GM19395 (cell line): ENCODE data around the gene CLTRN.

Experiments used
- ATAC-seq: cut with Tn5 transposase; IDR thresholded peaks from one replicate; pipeline ENCODE4 v1.9.1; 2021; ENCODE audit warnings: mild to moderate bottlenecking, moderate library complexity; ENCODE audit not compliant: unreplicated experiment

The CLTRN gene

GRCh38 chrX:15653961-15654360 lies 10.6 kb downstream of the CLTRN start:
- no peak for ATAC-seq

GRCh38 chrX:15647510-15647909 lies 17.1 kb downstream of the CLTRN start:
- ATAC-seq, result peak; percentile 69

- no peak for ATAC-seq
Observed at GRCh38 chrX:15646543-15646942, 18.1 kb downstream of the CLTRN start.

GRCh38 chrX:15646031-15646430 lies 18.6 kb downstream of the CLTRN start:
- ATAC-seq, result no peak

- no peak for ATAC-seq
Observed at GRCh38 chrX:15645266-15645665, 19.3 kb downstream of the CLTRN start.

GRCh38 chrX:15644560-15644872 lies 20.1 kb downstream of the CLTRN start:
- ATAC-seq, result no peak

GRCh38 chrX:15643786-15644559 lies 20.6 kb downstream of the CLTRN start:
- no peak for ATAC-seq

- no peak for ATAC-seq
Observed at GRCh38 chrX:15631637-15632036, 33.0 kb downstream of the CLTRN start.

- no peak for ATAC-seq
Observed at GRCh38 chrX:15623054-15623453, 41.6 kb downstream of the CLTRN start.

GRCh38 chrX:15619053-15619755 lies 45.4 kb downstream of the CLTRN start:
- no peak for ATAC-seq

- no peak for ATAC-seq
Observed at GRCh38 chrX:15617111-15617510, 47.5 kb downstream of the CLTRN start.

- no peak for ATAC-seq
Observed at GRCh38 chrX:15616531-15616930, 48.1 kb downstream of the CLTRN start.

- no peak for ATAC-seq
Observed at GRCh38 chrX:15607067-15607466, 57.5 kb downstream of the CLTRN start.

GRCh38 chrX:15606136-15606535 lies 58.5 kb downstream of the CLTRN start:
- no peak for ATAC-seq

GRCh38 chrX:15605226-15605625 lies 59.4 kb downstream of the CLTRN start:
- ATAC-seq, result no peak

- ATAC-seq, result no peak
Observed at GRCh38 chrX:15602761-15603160, 61.8 kb downstream of the CLTRN start.

- ATAC-seq, result no peak
Observed at GRCh38 chrX:15601932-15602331, 62.7 kb downstream of the CLTRN start.

- ATAC-seq, result no peak
Observed at GRCh38 chrX:15600745-15601144, 63.9 kb downstream of the CLTRN start, which contains the start of gene ACE2. ACE2 (minus strand) TSS chrX:15600960; CDS start chrX:15600911, 49 bp downstream.

GRCh38 chrX:15600049-15600448 lies 64.6 kb downstream of the CLTRN start:
- no peak for ATAC-seq

- ATAC-seq, result no peak
Observed at GRCh38 chrX:15599461-15599860, 65.1 kb downstream of the CLTRN start.

GRCh38 chrX:15598026-15598425 lies 66.6 kb downstream of the CLTRN start:
- ATAC-seq, result no peak

GRCh38 chrX:15594371-15594770 lies 70.2 kb downstream of the CLTRN start:
- no peak for ATAC-seq
